ENCODE results near the gene SLC9A9.

The SLC9A9 gene

DNA sequence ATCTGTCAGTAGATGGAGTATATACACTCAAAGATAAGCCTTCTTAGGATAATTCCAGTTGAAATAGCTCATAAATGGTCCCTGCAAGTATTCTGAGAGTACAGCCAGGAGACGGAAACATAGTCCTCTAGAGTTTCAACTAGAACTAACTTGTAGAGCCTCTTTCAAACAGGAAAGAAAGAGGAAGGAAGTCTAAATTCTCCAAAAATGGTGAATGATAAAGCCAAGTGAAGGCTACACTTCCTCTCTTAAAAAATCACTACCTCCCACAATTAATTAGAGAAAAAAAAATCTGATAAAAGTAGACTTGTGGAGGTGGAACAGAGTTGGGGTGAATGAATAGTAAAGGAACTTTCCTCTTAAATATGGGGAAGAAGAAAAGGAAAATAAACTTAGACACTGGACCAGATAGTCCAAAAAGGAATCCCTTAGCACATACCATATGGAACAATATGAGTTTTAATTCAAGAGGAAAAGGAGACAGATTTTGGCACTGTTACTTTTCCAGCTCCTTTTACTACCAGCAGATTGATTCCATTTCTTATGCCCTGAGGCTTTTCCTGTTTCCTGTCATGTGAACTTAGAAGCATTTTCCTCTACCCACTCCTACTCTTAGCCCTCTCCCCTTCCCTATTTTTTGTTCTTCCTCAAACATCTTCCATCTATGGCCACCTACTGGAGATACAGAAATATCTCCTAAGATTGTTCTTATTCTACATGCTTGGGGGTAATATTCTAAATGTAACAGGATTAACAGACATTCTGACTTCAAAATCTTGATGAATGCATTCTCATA is 521.1 kb downstream of the SLC9A9 start:
- no peak for DNase-seq (ENCODE audit: low spot score)

DNA sequence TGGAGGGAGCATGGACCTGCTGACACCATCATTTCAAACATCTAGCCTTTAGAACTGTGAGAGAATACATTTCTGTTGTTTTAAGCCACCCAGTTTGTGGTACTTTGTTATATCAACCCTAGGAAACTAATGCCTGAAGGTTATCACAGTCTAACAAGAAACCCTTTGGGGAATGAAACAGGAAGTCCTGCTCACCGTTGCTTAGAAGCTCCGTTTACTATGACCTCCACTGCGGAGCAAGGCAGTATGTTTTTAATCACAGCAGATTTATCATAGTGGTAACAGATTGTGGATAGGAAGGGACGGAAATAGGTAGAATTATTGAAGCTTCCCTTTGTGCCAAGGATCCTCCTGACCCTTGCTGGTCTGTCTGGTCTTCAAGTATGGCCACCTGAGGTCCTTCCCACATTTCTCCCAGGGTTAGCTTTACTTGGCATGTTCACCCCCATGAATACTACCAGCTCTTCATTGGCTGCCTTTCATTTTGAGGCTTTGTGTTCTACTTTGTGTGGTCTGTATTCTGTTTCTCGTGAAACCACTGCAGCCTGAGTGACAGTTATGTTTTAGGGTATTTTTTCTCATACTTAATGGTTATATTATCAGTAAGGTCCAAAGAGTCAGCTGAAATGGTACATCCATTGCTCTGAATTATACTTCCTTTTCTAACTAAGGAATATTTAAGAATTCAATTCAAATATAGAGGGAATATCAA is 527.1 kb downstream of the SLC9A9 start:
- no peak for DNase-seq (ENCODE audit: low spot score)

DNA sequence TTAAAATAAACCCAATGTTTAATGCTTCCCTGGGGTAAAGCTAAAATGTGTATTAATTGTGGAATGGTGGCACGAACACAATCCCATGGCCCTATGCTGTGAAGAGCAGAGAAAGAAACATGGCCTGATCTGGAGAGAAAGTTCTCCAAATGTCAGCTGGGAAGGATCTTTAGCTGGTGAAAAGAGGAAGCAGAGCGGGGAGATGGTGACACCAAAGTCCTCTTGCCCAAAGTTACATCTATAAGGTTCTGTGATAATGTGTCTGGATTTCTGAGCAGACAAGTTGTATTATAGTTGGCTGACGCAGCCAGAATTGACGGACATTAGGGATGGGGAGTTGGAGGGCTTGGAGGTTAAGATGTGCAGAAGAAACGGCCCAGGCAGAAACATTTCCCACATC is 532.5 kb downstream of the SLC9A9 start:
- DNase-seq (ENCODE audit: low spot score), result no peak

DNA sequence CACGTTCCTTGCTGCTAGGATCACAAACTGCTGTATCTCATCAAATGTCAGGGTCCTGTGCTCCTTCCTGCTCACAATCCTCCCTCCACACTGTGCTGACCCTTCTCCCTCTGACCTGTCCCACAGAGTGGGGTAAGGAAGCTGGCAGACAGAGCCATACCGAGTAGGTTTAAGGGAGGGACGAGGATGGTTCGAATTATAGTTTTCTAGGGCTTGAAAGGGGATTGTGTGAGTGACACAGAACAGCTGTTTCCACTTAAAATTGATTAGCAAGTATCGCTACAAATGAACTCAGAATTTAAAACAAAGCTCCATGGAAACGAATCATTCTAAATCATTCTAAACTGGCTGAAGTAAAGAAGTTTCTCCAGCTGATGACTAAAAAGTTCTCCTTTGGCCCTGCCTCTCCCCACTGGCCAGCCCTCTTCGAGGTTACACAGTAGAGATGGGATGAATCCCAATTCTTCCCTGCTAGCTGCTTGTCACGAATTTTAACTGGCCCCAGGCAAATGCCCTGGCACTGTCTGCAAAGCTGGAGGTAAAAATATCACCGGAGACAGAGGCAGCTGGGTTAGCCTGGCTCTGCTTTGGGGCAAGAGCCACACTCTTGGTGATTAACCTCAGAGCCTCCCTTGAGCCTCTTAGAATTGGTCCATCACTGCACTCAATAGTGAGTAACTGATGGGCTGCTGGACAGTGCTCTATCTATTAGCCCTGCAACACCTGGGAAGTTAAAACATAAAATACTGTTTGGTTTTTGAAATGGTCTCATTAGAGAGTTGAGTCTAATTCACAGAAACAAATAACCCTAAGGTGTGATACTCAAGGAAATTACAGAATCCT is 533.8 kb downstream of the SLC9A9 start:
- DNase-seq (ENCODE audit: low spot score), result no peak

DNA sequence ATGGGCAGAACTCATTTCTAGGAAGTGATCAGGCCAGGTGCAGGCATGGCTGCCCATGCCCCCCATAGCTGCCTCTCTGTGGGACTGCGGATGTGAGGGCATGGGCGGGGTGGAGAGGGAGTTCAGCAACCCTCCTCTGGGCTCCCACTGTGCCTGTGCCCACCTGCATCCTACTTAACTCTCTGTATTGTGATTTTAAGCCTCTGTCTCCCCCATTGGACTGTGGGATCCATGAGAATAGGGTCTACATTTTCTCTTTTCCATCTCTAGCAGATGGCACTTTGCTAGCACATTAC is 534.4 kb downstream of the SLC9A9 start:
- no peak for DNase-seq (ENCODE audit: low spot score)

DNA sequence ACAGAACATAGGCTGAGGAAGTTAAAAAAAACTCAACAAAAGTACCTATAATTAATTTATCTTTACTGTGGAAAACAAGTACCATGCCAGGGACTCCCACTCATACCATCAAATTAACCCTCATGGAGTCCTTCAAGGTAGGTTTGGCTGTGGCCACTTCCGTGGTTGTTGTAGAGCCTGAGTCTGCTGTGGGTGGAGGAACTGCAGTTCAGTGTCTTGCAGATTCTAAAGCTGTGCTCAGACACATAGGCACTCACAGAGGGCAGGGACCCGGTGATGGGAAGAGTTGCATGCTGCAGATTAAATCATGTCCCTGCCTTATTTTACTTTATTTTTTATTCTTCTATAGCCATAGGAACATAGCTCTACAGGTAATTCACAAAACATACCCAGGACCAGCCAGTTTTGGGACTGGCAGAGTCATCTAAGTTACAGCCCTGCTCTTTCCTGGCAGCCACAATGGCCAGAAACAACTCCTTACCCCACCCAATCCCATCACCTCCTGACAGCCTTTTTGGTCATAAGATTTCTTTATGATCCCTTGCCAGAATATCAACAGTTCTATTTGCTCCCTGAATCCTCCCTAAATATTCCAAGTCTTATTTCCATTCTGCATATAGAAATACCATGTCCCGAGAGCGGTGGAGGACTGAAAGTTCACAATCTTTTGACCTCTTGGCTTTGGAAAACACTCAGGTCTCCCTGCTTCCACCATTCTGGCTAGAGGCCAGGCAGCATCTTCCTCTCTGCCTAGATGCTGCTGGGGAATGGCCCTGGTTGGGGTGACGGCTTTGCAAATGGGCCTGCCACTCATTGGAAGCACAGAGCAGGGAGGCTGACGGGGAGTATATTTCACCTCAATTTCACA is 535.0 kb downstream of the SLC9A9 start:
- DNase-seq (ENCODE audit: low spot score), result no peak

DNA sequence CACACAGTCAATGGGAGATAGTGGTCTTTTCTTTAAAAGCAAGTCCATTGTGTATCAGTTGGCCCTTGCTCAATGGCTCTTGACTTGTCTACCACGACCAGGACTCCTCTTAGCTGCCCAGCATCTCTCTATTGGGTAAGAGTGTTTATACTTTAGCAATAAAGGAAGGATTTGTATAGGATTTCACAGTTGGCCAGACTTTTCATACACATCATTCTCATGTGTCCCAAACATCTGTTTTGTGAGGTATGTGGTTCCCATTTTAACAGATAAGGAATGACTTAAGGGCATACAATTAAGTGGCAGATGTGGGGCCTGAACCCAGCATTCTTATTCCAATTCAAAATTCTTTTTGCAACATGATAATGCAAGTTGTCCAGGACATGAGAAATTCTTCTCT is 537.2 kb downstream of the SLC9A9 start:
- DNase-seq (ENCODE audit: low spot score), result no peak

DNA sequence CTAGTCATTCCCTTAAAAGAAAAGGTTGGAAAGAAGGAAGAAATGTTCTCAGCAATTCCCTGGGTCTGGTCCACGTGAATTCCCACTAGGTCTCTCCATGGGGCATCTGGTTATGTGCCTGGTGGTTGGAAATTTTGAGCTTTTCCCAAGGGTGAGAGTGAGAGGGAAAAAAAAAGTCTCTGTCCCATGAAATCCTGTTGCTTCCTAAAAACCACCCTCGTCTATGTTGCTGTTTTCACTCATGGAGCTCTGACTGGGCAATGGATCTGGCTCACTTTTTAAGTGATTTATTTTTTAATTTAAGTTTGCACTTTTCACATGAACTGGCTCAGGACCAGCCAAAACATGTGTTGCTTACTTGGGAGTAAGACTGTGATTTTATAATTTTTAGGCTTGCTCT is 538.6 kb downstream of the SLC9A9 start:
- no peak for DNase-seq (ENCODE audit: low spot score)

DNA sequence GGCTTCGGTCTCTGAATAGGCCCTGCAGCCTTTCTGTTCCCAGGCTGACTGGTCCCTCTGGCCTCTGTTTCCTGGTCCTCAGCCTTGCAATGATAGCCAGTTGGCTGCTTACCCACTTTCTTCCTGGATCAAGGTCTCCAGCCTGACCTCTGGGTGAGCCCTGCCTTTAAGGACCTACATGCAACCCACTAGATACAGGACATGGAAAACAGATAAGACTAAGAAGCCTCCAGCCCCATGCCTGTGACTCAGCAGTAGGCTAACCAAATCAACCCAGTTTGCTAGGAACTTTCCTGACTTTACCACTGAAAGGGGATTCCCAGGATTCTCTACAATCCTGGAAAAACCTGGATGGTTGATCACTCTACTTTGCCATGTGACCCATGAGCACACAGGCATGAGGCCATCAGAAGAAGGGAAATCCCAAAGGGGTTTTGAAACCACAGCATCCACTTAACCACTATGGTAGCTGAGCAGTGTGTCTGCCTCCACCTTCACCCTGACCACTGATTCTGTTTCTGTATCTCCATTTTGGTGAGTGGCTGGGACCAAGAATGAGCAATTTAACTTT is 540.6 kb downstream of the SLC9A9 start:
- no peak for DNase-seq (ENCODE audit: low spot score)

DNA sequence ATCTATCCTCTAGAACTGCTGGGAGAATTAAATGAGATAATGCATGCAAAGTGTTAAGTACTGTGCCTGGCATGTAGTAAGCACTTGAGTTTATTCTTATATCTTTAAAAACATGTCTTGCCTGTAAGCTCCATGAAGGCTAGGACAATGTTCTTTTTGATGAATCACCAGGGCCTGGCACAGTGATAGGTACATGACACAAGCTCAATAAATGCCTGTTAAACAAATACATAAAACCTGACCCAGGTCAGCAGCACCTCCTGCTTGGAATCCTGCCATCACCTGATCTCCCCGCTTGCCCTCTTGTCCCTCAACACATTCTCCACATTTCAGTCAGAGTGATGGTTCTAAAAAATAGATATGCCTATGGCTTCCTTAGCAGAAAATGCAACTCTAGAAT is 541.9 kb downstream of the SLC9A9 start:
- no peak for DNase-seq (ENCODE audit: low spot score)

DNA sequence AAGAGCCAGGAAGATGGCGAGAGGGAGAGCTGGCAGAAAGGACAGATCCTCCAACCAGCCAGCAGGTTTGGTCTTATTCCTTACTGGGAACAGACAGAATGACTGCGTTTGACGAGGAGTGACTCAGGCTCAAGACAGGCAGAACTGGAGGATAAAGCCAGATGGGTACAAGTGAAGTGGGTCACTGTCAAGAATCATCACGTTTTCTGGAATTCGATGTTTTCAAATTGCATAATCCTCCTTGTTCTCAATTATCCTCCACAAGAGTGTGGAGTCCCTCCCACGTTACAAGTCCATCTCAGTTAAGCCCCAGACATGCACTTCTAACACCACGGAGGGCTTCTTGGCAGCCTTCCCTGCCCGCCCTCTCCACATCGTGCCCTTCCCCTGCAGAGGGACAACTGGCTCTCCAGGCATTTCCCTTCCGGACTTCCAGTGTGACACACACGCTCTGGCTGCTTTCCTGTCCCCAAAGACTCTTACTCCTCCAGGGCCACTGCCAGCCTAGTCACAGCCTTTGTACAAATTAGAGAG is 545.6 kb downstream of the SLC9A9 start:
- DNase-seq (ENCODE audit: low spot score), result no peak

DNA sequence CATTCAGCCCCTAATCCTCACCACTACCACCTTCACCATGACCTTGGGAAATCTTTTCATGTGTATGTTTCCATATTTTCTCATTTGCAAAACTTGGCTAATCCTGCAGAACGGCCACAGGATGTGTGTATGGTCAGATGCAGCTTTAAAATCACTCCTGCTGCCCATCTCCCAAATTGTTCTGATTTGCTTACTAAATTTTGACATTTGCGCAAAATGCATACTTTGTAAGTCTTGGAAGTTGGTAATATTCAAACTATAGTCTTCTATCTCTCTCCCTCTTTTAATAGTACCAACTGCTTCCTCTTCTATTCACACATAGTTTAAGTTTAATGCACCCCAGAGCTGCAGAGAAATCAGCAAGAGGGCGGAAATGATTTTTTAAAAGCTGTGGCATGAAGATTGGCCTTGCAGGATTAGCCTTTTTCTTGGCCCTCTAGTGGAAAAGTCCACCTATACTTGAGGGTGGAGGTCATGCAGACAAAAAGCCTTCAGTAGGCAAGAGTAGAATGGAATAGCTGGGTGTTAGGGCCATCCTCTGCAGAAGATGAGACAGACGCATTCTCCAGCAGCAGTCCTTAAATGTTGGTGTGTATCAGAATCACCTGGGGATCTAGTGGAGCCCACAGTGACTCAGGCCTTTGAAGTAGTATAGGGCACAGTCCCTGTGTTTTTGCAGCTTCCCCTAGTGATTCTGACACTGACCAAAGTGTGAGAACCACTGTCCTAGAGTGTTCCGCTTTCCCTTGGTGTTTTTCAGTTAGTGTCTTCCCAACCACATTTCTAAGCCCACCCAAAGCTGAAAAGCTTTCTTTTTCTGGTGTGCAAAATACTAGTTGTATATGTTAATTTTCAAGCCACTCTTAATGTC is 547.0 kb downstream of the SLC9A9 start:
- no peak for DNase-seq (ENCODE audit: low spot score)

DNA sequence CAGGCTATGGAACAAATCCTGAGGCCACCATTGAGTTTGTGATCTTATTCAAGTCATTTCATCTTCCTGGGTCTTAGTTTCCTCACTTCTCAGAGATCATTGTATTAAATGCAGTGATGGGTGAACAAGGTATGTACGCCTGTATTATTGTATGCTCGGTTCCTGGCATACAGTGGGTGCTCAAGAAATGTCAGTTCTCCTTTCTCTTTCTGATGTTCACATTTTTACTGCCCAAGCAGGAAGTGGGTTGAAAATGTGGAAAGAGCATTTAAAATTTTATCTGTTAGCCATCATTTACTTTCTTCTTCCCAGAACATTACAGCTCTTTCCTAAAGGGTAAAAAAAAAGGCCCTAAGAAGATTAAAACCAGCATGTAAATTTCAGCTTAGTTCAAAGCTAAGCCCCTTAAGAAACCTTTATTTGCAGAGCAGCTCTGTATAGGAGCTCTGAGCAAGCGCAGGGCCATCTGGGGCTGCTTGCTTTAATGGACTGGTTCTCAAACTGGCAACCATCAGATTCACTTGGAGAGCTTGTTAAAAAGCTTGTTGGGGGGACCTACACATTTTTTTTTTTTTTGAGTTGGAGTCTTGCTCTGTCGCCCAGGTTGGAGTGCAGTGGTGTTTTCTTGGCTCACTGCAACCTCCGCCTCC is 549.3 kb downstream of the SLC9A9 start:
- DNase-seq (ENCODE audit: low spot score), result no peak

DNA sequence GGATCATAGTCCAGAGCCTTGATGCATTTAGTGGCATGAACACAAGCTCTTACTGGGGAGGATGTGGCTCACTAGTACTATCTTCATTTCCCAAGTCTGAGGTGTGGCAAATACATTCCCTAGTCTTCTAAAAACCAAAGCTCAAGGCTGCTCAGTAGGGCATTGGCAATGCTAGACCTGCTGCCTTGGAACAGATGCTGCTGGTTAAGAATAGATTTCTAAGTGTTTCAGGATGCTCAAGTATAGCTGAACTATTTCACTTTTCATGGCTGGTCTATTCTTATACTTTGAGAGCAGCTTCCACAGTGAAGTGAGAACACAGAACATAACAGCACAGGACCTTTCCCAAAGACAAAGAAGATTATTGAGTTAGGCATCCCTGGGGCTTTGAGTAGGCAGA is 549.9 kb downstream of the SLC9A9 start:
- DNase-seq (ENCODE audit: low spot score), result no peak

DNA sequence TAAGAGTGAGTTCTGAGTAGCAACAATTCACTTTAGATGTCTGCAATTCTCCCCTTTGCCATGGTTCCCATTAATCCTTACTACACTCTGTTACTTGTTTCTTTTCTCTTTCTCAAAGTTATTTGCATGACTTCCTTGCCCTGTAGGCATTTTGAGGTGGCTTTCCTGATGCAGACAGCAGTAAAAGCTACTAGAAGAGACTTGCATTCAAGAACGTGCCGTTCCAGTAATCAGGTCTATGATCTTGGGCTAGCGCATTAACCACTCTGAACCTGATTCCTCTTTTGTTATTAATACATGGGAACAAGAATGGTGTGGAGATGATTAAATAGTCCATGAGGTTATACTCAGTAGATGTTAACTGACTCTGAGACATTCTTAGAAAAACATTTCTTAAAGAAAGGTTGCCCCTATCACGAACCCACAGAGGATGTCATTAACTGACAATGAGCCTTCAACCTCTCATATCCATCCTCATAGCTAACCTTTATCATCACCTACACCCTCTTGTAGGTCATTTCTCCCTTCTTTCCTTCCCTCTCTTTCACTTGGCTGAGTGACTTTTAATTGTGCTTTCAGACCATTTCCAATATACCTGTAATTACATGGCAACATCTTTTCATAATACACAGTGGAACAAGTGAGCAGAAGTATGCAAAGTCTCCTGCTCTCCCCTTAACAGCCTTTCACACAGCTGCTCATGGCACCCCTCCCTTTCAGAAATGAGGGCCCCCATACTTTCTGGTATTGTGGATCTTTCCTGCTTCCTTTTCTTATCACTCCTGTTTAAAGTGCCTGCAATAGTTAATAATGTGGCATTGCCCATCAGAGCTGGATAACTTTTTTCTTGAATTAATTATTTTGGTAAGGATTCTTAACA is 552.8 kb downstream of the SLC9A9 start:
- no peak for DNase-seq (ENCODE audit: low spot score)

DNA sequence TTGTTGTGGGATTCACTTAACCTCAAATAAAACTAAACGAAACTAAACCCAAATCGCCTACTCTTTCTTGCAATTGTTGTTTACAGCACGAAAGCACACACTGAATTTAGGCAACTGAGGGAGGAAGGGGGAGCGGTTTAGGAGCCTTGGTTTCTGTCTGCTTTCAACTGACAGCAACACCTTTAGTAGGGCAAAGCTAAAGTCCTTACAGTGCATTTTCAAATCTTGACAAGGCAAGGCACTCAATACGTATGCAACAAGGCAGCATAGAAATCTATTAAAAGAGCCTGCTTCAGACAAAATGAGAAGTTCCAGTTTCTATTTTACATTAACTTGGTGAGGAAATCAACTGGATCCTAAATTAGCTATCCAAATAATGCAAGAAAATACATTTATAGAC is 554.1 kb downstream of the SLC9A9 start:
- DNase-seq (ENCODE audit: low spot score), result no peak

DNA sequence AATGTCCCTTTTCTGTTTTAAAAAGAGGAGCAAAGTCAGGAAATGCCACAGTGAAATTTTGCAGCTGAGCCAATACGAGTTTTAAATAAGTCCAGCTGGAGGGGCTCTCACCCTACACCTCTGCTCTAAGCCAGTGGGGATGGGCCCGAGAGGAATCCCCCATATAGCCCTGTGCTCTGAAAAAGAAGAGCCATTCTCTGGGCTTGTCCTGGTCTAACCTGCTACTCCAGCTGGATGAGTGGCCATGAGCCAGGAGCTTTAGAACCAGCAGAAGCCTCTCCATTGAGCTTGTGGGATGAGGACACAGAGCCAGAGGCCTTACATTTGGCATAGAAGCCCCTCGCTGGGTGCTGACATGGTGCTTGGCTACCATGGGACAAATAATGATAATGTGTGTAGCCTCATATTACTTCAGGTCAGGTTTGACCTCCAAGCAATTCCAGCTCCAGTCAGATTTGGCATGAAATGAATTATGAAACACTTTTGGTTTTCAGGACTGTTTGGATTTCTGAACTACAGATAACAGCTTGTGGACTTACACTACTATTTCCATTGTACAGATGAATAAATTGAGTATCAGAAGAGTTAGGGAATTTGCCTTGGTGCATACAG is 556.3 kb downstream of the SLC9A9 start:
- DNase-seq (ENCODE audit: low spot score), result no peak

DNA sequence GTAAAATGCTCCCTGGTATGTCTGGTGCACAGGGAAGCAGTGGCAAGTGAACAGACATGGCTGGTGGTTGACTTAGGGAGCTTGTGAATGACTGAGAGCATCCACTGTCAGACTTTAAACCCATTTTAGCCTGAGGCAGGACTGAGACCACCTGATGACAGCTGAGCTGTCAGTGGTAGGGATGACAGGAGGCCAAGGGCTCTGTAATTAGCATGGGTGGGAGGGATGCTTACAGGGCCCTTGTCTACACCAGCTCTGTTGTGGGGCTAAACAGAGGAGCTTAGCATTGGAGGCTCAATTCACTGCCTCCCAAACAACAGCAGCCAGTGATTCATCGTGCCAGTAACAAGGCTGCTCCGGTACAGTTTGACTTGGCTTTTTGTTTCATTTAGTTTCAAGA is 559.3 kb downstream of the SLC9A9 start:
- no peak for DNase-seq (ENCODE audit: low spot score)

Measured in cerebellar cortex (tissue), 1 donor.